K562 treated with DMSO at 1 percent for 48 hours (cell line): ENCODE measurements around the gene WDR47. TPM values are rescaled to one million over a fixed set of nuclear protein-coding genes. Genes with fewer than 3 reads are reported as not detected.

ENCODE experiments used
- total RNA-seq: library from RNA; unstranded; fragments of 300-600 nt; gene quantifications from 2 replicates; pipeline ENCODE4 v1.2.3, GENCODE V29; 2022; ENCODE audit warnings: low replicate concordance; ENCODE audit errors: extremely low read depth

WDR47 gene
- not detected in 2 replicates for total RNA-seq

GRCh38 chr1:109041621-109042468 lies at the start of gene WDR47:
WDR47 (minus strand) TSS chr1:109042102; CDS start chr1:109023512, 18,590 bp downstream.

DNA sequence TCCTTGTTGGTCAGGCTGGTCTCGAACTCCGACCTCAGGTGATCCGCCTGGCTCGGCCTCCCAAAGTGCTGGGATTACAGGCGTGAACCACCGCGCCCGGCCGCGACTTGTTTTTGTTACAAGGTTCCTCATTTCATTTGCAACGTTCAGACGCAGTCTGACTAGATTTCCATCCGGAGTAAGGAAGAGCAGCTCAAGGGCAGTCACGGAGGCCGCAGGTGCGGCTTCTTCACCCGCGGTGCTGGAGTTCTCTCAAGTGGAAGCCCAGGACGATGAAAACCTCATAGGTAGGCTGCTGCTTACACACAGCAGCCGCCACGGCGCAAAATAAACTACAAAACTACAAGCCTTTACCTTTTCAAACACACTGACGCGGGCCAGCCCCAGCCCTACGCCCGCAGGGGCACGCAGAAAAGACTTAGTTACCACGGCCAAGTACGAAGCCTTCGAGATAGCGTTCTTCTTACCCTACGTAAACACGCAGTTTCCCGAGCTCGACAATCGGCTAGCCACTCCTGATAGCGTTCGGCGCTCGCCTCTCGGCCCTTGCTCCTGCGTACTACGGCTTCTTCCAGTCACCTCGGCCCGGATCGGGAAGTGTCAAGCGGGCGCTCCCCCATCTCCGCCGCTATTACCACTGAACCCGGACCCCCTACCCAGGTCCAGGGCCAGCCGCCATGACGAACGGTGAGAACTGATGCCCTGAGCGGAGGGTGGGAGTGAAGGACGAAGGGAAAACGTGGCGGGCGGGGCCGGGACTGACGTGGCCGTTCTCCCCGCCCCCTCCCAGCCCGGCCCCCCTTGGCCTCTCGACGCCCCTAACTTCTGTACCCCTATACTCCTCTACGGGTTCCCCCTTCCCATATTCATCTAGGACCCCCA lies 48.5 kb upstream of the WDR47 start, which contains the start of gene TMEM167B:
Gene TMEM167B, plus strand, starts transcription at position 569 of the 882 bp plus-strand sequence. Its CDS starts 109 bp downstream, at position 678.

DNA sequence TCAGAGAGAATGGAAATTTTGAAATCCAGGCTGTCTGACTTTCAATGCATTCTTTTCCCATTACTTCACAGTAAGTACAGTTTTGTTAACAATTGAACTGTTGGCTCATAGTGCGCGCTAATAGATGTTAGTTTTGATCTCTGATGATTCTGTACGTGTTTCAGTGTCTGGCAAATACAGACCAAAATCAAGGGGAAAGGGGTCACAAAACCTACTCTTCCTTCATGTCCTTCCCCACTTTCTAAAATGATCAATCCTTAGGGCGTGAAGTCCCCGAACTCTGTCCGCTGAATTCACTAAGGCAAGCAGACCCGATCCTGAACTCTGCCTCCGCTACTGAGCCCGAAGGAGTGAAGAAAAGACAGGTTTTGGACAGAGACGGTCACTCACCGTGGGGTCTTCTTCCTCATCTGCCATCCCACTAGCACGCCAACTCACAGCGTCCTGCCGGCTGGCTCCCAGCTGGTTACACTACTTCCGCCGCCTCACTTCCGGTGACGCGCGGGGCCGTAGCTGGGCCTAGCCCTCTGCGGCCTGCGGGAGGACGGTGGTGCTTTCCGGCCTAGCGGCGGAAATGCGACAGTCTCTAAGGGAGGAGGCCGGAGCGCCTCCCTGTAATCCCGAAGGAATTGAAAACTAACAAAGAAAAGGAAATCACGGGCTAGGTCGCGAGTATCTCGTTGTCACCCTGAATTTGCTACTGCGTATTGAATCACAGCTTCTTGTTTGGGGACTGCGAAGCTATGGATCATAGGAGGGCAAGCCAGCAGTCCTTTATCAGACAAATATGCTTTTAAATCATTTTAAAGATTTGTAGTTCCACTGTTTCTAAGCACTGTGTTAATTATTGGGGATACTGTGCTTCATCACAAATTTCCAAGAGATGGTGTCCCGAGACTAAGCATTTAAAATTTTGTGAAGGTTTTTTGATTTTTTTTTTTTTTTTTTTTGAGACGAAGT lies 33.9 kb upstream of the WDR47 start, which contains the start of gene TAF13:
Gene TAF13, minus strand, starts transcription at position 473 of the 960 bp plus-strand sequence. Its CDS starts 56 bp downstream, at position 417.

GRCh38 chr1:108963052-108963686 lies 78.7 kb downstream of the WDR47 start, which contains the start of gene CLCC1:
CLCC1 (minus strand) TSS chr1:108963484; CDS start chr1:108950437, 13,047 bp downstream.

Other genes starting within 250 kb of the WDR47 start
- not detected in 2 replicates for gene AKNAD1, start 185.0 kb downstream of the WDR47 start, total RNA-seq
- not detected in 2 replicates for gene GPSM2, start 165.1 kb downstream of the WDR47 start, total RNA-seq
- gene CLCC1, start 78.6 kb downstream of the WDR47 start, total RNA-seq = not detected in 2 replicates
- not detected in 2 replicates for gene TAF13, start 33.9 kb upstream of the WDR47 start, total RNA-seq
- not detected in 2 replicates for gene TMEM167B, start 48.7 kb upstream of the WDR47 start, total RNA-seq
- gene ELAPOR1, start 72.0 kb upstream of the WDR47 start, total RNA-seq = not detected in 2 replicates
- 288 TPM in 1 of 2 replicates, not detected in the other for gene SARS1, start 171.8 kb upstream of the WDR47 start, total RNA-seq
- not detected in 2 replicates for gene CELSR2, start 207.4 kb upstream of the WDR47 start, total RNA-seq
- gene PSRC1, start 241.0 kb upstream of the WDR47 start, total RNA-seq = not detected in 2 replicates